ENCODE results near the gene MED7. TPM values are rescaled to one million over a fixed set of nuclear protein-coding genes. Genes with fewer than 3 reads are reported as not detected.

The MED7 gene
- 13.5 to 21.0 TPM (median 15.1 TPM) in 5 replicates for total RNA-seq (2022; extraction: Qiagen RNA extraction)

DNA sequence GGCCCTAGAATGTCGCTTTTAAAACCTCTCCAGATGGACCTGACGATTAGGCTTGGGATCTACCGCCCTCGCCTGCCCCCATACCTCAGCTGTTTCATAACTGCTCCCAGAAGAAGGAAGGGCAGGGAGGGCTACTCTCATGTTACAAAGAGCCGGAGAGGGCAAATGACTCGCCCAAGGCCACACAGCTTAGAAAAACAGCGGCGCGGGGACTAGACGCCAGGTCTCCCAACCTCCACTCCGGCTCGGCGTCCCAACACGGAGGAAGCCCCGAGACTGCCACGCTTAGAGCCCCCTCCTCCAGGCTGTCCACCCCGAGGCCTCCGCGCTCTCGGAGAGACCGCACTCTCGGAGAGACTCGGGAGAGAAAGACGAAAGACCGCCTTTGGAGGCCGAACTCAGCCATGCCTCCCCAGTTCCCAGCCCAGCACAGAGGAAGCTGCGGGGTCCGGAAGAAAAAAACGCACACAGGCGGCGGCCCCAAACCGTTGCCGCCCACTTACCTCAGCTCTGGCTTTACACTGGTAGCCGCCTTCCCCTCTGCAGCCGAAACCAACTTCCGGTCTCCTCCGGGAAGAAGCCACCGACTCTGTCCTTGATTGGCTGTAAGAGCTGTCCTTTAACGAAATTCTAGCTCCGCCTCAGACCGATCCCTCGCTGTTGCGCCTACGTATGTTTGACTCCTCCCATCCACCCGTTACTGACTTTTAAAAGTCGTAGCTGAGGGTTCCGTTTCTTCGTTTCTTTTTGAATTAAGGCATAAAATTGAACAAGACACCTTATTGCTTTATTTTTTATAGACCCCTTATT, at the start of gene MED7:
Gene MED7 (minus strand): TSS at position 549 of the 810 bp plus-strand sequence. CDS start 3,434 bp downstream, outside the sequence.

GRCh38 chr5:157180374-157181264, 38.0 kb upstream of the MED7 start, which contains the start of gene ITK:
ITK (plus strand) TSS chr5:157180840; CDS start chr5:157180978, 138 bp downstream.

GRCh38 chr5:157166214-157167213, 23.8 kb upstream of the MED7 start, which contains the start of gene GARIN3:
GARIN3 (minus strand) TSS chr5:157166264; CDS start chr5:157166168, 96 bp downstream.

DNA sequence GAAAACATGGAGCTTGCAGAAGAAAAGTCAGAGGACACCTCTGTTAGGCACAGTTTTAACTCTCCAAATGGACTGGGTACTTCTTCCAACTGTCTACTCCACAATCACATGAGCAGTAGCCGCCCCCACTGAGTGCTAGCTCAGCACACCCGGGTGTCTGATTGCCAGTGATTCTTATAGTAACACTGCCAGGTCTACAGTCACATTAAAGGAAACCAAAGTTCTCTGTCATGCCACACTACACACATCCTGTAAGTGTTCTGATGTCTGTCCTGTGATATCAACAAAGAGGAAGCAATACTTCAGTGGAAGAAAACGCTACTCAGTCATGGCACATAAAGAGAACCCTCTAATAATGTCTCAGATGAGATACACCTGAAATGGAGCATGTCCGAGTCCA, 33.7 kb downstream of the MED7 start, which contains the start of gene HAVCR2:
Gene HAVCR2 (minus strand): TSS at position 69 of the 400 bp plus-strand sequence. CDS start 61 bp downstream, at position 8.

Other genes starting within 250 kb of the MED7 start
- 0.74 to 1.6 TPM (median 1.1 TPM) in 5 replicates for gene TIMD4, start 179.6 kb downstream of the MED7 start, total RNA-seq (2022; extraction: Qiagen RNA extraction)
- gene HAVCR1, start 83.7 kb downstream of the MED7 start, total RNA-seq (2022; extraction: Qiagen RNA extraction) = 28.4 to 34.3 TPM (median 32.1 TPM) in 5 replicates
- 0.28 to 0.34 TPM (median 0.30 TPM) in 5 replicates for gene HAVCR2, start 33.8 kb downstream of the MED7 start, total RNA-seq (2022; extraction: Qiagen RNA extraction)
- not detected in 5 replicates for gene GARIN3, start 23.4 kb upstream of the MED7 start, total RNA-seq (2022; extraction: Qiagen RNA extraction)
- gene ITK, start 38.0 kb upstream of the MED7 start, total RNA-seq (2022; extraction: Qiagen RNA extraction) = 0.05 TPM in 3 of 5 replicates, not detected in the others
- gene CYFIP2, start 123.3 kb upstream of the MED7 start, total RNA-seq (2022; extraction: Qiagen RNA extraction) = 14.4 to 23.0 TPM (median 20.6 TPM) in 5 replicates